Left colon (tissue), 2 donors: ENCODE data around the gene MAP2K6. TPM values are rescaled to one million over a fixed set of nuclear protein-coding genes. Genes with fewer than 3 reads are reported as not detected.

ENCODE experiments used
- ATAC-seq: fragments of 200-7000 bp; cut with Tn5 transposase; one replicate; pipeline ENCODE4 v1.9.1; 2020; ENCODE audit warnings: mild to moderate bottlenecking, moderate library complexity
- DNase-seq, 2 donors: peaks; one replicate each; pipeline ENCODE4 v3.0.0-alpha.2; 2020
- intact Hi-C, 2 donors: fragments of 100-400 bp; cut with DNase I in 1 of 2; cut with micrococcal nuclease in 1 of 2; formaldehyde crosslinking; loops; one replicate each; pipeline versions ENCODE4 v1.11.2 to v1.14.0; 2022; cut with DNase I, micrococcal nuclease
- long read RNA-seq: library from polyadenylated mRNA; unstranded; transcript quantifications from one replicate; pipeline ENCODE4 v2.0.0, GENCODE V29; 2021
- total RNA-seq, 2 donors: library from RNA; stranded (reverse); fragmentation: NEBNext Ultra II Directional; extraction: Animal tissue kit (Norgen Biotek cat#: 25700); gene quantifications; one replicate each; pipeline ENCODE4 v1.2.1, GENCODE V29; 2021
- donor health status: DM: no; HTN: no; CAD: no.
- donor health status: DM: yes; HTN: yes; CAD: no.

Gene MAP2K6
- total RNA-seq = 100 to 1,000 TPM in 1 of 2 donors, 10 to 100 TPM in 1; 58.4 to 128 TPM
- long read RNA-seq, full-length matches to known transcripts = 34 of 100 reads
- long read RNA-seq, partial matches to known transcripts = 2 of 100 reads
- long read RNA-seq, other reads (novel, unspliced or antisense) = 64 of 100 reads

DNA sequence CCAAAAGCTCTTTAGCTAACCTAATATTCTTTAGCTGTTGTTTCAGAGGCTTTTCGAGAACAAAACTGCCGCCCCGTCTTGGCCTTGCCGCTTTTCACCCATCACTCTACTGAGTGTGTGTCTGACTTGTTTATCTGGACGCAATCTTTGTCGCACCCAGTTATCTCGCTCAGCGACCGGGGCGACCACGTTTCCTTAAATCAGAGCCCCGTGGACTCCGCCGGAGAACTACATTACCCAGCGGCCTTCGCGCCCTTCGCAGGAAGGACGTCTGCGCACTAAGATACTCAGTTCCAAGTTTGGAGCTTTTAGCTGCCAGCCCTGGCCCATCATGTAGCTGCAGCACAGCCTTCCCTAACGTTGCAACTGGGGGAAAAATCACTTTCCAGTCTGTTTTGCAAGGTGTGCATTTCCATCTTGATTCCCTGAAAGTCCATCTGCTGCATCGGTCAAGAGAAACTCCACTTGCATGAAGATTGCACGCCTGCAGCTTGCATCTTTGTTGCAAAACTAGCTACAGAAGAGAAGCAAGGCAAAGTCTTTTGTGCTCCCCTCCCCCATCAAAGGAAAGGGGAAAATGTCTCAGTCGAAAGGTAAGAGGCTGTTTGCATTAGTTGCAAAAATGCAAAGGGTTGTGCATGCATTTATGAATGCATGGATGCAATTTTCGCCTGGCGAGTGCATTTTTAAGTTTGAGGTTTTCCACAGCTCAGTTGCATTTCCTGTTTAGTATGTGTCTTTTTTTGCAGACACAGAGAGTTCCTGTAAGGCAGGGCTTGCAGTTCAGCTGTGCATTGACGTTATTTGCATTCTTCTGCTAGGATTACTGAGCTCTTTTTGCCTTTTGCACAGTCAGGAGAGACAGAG is at the start of gene MAP2K6:
TSS of gene MAP2K6 (plus strand) at position 290 of the 867 bp plus-strand sequence. CDS start at position 578, 288 bp downstream.
- intact Hi-C loops = no loop called here
- peak; percentile 90 for ATAC-seq
- peak; percentile 86 to 92 for DNase-seq

DNA sequence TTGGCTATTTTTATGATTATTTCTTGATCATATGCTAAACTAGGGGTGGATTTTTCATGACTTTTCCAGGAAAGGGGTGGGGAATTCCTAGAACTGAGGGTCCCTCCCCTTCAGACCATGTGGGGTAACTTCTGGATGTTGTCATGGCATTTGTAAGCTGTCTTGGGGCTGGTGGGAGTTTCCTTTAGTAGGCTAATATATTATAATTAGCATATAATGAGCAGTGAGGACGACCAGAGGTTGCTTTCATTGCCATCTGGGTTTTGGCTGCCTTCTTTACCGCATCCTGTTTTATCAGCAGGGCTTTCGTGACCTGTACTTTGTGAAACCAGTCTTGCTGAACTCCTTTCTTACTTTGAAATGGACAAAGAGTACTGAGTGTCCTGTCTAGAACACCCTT is 47.2 kb upstream of the MAP2K6 start:
- DNase-seq (no peak), ATAC-seq (no peak)
- intact Hi-C loops = no loop called here

DNA sequence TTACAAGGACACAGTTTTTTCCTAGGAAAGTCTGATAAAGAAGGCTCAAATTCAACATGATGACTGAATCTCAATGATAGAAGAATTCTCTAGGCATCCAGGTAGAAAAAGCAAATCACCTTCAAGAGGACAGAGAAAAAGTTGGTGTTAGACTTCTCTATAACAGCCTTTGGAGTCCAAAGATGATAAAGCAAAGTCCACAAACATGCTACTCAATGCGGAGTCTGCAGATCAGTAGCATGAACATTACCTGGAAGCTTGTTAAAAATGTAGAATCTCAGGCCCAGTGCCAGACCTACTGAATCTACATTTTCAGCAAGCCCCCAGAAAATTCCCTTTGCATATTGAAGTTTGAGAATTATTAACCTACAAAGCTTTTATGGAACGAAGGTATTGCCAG is 41.4 kb upstream of the MAP2K6 start:
- no peak for DNase-seq
- ATAC-seq = peak; percentile 87
- intact Hi-C loops = no loop called here

DNA sequence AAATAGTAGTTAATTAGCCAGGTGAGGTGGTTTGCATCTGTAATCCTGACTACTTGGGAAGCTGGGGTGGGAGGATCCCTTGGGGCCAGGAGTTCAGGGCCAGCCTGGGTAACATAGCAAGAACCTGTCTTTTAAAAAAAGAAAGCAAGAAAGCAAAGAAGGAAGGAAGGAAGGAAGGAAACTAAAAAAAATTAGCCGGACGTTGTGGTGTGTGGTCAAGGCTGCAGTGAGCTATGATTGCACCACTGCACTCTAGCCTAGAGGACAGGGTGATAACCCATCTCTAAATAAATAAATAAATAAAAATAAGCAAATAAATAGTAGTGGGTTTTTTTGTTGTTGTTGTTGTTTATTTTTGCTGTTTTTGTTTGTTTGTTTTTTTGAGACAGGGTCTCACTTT is 39.3 kb upstream of the MAP2K6 start:
- intact Hi-C loops = no loop called here

DNA sequence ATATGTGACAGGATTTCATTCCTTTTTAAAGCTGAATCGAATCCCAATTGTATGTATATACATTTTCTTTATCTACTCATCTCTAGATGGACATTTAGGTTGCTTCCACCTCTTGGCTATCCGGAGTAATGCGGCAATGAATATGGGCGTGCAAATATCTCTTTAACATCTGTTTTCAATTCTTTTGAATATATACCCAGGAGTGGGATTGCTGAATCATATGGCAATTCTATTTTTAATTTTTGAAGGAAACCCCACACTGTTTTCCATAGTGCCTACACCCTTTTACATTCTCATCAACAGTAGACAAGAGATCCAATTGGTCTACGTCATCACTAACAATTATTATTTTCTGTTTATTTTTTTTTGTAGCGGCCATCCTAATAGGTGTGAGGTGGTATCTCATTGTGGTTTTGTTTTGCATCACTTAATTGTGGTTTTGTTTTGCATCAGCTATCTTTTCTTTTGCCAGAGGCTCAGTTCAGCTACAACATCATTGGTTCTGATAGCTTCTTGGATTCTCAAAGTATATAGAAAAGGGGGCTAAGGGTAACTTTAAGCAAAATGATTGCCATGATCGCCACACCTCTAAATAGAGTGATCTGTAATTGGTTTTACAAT is 25.6 kb upstream of the MAP2K6 start:
- intact Hi-C loops = no loop called here
- DNase-seq (no peak), ATAC-seq (no peak)

More for the DNA sequence above, 39.3 kb upstream of the MAP2K6 start:
- DNase-seq (no peak), ATAC-seq (no peak)

DNA sequence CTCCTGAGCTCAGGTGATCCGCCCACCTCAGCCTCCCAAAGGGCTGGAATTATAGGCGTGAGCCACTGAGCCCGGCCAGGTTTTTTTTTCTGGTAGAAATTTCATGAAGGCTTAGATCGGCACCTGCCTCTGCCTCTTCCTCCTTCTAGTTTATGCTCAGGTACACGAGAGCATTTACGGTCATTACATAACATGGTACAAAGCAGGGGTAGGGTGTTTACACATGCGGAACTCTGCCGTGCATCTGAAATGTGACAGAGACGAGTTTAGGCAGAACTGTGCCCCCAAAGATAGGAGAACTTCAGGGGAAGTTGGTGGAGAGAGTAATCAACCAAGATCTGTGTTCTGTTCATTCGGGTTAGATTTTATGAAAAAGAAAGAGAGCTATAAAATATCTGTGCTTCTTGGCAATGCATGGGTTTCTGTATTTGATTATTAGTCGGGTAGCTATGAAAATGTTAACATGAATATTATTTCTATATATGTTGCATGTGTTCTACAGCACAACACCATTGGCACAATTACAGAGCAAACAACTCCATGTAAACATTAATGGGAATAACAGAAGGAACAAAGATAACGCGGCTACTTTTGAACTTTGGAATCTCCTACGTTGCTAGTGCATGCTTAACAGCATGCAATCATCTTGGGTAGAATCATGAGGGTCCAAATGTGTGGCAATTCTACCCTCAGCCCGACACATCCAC is 23.5 kb upstream of the MAP2K6 start:
- intact Hi-C loops = no loop called here
- no peak for DNase-seq
- ATAC-seq = peak; percentile 81

DNA sequence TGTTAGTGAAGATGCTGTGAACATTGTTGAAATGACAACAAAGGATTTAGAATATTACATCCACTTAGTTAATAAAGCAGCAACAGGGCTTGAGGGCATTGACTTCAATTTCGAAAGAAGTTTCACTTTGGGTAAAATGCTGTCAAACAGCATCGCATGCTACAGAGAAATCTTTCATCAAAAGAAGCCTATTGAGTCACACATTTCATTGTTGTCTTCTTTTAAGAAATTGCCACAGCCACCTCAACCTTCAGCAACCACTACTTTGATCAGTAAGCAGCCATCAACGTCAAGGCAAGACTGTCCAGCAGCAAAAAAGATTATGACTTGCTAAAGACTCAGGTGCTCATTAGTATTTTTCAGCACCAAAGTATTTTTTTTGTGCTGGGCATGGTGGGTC is 13.2 kb upstream of the MAP2K6 start:
- intact Hi-C loops = no loop called here

DNA sequence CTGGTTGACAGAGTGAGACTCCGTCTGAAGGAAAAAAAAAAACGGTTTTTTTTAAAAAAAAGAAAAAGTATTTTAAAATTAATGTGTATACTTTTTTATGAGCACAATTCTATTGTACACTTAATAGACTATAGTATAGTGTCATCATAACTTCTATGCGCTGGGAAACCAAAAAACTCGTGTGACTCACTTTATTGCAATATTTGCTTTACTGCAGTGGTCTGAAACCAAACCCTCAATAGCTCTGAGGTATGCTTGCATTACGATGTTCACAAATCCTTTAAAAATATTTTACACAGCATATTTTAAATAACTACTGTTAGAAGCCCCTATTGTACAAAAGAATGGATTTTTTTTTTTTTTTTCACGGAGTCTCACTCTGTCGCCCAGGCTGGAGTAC is 12.4 kb upstream of the MAP2K6 start:
- ATAC-seq (no peak), DNase-seq (no peak)
- intact Hi-C loops = no loop called here

More for the DNA sequence above, 13.2 kb upstream of the MAP2K6 start:
- DNase-seq (no peak), ATAC-seq (no peak)

DNA sequence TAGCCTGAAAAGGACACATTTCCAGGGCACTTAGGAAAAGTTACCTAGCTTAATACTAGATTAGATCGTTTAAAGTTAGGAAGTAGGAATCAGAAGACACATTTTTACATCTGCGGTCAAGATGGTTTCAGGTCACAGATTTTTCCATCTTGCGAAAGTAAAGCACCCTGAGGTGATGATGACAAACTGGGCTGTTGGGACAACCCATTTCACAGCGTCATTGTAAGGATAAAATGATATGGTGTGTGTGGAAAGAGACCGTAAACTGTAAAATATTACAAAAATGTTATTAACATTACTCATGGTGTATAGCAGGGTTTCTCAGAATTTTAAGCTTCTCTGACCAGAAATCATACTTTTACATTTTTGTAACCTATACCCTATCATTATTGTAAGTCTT is 10.1 kb upstream of the MAP2K6 start:
- ATAC-seq = no peak
- DNase-seq = no peak
- intact Hi-C loops = no loop called here

DNA sequence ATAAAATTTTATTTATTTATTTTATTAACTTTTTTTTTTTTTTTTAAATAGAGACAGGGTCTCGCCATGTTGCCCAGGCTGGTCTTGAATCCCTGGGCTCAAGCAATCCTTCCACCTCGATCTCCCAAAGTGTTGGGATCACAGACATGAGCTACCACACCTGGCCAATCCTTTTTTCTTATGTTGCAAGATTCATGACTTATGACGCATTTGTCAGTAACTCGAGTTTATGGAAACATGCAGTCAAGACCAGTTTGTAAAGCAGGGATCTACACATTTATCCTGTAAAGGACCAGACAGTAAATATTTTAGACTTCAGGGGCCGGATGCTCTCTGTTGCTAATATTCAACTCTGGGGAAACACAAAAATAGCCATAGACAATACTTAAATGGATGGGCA is 9.4 kb upstream of the MAP2K6 start:
- ATAC-seq (no peak), DNase-seq (no peak)
- intact Hi-C loops = no loop called here

DNA sequence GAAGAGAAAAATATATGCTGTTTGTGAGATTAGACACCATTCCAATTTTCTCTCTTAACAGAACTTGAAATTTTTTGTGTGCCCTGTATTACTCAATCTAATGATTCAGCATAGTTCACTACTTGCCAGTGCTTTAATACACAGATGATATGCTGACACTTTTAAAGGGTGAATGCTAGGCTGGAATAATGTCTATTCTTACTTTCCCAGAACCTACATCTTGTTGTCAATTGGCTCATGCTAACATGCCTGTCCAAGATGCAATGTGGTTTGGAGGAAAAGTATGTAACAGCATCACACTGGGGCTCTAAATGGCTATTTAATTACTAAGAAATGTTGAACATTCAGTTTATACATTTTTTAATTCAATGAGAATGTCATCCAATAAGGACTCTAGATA is 7.6 kb upstream of the MAP2K6 start:
- DNase-seq = no peak
- intact Hi-C loops = no loop called here
- no peak for ATAC-seq

DNA sequence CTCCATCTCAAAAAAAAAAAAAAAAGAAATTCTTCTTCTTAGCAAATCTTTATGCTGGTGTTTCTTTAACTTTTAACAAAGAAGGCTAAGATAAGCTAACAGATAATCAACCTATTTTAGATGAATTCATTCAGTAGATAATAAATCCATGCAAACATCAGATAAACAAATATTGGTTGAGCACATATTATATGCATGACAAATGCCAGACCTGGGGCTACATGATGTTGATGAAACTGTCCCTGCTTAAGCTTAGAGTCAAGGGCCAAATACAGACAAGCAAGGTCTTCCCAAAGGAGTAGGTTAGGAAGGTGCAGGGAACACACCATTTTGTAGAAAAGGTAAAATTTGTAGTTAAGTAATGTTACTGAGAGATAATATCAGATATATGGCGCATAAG is 6.7 kb upstream of the MAP2K6 start:
- ATAC-seq = no peak
- intact Hi-C loops = no loop called here

DNA sequence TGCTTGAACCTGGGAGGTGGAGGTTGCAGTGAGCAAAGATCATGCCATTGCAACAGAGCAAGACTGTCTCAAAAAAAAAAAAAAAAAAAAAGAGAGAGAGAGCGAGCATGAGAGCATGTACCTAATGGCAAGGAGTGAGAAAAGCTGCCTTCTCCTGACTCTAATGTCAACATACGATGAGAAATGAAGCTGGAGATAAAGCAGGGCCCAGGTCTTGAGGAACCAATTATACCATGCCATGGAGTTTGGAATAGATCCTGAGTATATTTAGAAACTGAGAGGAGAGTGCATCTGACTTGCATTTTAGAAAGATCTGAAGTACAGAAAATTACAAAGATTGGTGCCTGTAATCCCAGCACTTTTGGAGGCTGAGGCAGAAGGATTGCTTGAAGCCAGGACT is 3.8 kb upstream of the MAP2K6 start:
- intact Hi-C loops = no loop called here
- ATAC-seq (no peak), DNase-seq (no peak)

More for the DNA sequence above, 6.7 kb upstream of the MAP2K6 start:
- no peak for DNase-seq

DNA sequence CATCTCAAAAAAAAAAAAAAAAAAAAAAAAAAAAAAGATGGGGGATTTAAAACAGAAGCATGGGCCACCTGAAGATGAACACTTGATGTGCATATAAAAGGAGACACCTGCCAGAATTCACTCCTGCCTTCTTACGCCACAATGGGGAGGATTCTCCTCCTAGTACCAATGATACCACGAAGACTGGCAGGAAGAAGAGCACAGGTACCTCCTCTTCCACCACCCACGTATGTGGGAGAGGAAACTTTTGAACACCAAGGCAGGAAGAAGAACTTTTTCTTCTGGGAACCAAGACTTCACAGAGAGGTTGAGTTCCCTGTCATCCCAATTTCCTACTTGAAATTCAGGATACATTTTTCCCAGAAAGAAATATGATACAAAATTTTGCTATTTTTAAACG is 2.7 kb upstream of the MAP2K6 start:
- DNase-seq (no peak), ATAC-seq (no peak)
- intact Hi-C loops = no loop called here

DNA sequence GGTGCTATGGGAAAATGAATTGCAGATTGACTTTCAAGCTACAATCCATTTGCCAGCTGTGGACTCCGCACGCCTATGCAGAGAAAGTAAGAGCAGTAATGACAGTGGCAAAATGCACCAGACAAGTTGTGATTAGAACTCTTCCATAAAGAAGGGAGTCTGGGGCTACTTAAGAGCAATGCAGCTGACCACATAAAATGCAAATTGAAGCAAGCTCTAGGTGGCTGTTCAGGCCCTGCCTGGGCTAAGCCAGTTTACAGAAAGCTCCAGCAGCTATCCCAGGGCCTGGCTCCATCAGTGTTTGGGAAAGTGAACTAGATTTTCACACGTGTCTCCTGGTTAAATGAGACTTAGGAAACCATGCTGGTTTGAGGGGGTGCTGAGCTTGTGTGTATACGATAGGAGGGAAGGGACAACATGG is 2.2 kb upstream of the MAP2K6 start:
- DNase-seq (no peak), ATAC-seq (no peak)
- intact Hi-C loops = no loop called here

DNA sequence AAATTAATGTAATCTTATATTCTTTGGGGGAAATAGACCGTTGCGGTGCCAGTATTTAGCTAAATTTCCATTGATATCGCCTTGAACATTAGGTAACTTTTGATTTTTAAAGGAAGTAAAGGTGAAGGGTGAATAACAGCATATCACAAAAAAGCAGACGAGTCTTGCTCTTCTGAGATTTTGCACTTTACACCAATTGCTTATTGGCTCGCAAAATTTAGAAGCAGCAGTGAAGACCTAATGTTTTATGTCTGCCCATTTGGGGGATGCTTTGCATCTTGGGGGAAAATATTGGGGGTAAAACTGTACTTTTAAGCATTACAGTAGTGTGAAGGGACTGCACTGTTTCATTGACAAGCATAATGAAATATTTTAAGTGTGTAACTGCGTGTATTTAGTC is 934 bp downstream of the MAP2K6 start:
- DNase-seq = no peak
- ATAC-seq = no peak
- intact Hi-C loops = no loop called here

DNA sequence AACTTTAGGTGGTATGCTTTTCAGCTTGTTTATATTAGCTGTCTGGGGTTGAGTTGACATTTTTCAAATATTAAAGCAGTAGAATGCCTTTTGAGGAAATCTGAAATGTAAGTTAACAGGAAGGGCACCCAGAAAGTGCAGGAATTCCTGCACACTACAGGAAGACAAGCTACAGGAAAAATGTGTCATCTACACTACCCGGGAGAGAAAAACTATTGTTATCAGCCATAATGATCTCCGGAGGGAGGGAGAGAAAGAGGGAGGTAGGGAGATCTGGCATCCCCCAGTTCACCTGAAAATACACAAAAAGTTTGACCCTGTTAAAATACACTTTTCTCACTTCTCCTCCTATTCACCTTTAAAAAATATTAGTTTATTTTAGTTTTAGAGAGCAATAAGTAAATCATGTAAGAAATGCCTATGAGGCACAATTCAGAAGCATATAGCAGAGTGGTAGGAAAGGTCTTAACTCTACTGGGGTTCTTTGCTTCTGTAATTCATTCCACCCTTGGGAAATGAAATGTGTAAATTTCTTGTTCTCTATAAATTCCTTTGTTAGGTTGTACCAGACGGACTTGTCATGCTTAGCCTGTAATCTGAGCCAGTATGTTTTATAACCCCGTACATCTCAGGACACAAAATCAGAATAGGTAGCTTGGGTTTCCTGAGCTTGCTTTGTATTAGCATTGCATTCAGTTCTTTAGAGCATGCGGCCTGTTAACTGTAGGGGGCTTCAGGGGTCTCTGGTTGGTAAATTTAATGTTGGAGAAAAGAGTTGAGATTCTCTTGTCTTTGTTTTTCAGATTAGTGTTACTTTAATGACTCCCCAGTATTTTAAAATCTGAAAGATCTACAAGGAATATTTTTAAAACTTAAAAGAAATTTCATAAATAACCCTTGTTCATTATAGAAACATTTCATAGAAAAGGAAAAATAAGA is 3.3 kb downstream of the MAP2K6 start:
- DNase-seq (no peak), ATAC-seq (peak; percentile 35)
- intact Hi-C loops = no loop called here

DNA sequence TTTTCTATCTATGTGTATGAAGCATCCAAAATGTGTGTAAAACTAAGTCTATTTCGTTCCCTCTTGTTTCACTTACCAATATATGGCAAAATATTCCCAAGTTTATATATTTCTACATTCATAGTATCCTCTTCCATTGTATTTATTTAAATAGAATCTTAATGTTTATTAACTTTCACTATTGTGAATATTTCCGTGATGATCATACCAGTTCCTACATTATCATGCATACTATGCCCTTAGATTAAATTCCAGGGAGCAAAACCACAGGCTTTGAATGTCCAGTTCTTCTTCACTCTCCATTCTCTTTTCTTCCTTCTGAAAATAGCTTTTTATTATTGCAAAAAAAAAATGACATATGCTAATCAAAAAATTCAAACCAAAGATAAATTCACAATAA is 4.0 kb downstream of the MAP2K6 start:
- no peak for DNase-seq
- intact Hi-C loops = no loop called here
- ATAC-seq = no peak

DNA sequence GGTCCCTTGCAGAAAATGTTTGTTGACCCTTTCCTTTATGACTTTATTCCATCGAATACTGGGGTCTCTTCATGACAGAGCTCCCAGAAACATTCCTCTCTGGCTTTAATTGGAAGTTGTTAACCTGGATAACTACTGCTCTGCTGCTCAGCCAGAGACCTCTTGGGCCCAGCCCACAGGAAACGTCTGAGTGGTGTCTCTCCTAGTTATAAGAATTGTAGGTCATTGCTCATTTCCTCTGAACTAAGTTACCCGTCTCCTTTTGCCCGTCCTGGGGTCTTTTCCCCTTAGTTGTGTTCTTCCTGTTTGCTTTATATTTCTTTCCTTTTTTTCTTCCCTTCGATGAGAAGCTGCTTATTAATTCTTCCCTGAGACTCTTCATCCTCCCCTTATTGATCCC is 9.0 kb downstream of the MAP2K6 start:
- intact Hi-C loops = no loop called here
- ATAC-seq = no peak
- DNase-seq = no peak
